ENCODE measurements around the gene TTC21B.

Gene TTC21B

GRCh38 chr2:165924946-165925345 is 28.6 kb downstream of the TTC21B start:
- DNase-seq (ENCODE audit: low read depth) = no peak

GRCh38 chr2:165920748-165921147 is 32.8 kb downstream of the TTC21B start:
- no peak for DNase-seq (ENCODE audit: low read depth)

- no peak for DNase-seq (ENCODE audit: low read depth)
Measured at GRCh38 chr2:165913636-165914035, 39.9 kb downstream of the TTC21B start.

- DNase-seq (ENCODE audit: low read depth) = no peak
Measured at GRCh38 chr2:165911981-165912380, 41.6 kb downstream of the TTC21B start.

GRCh38 chr2:165911231-165911630 is 42.3 kb downstream of the TTC21B start:
- no peak for DNase-seq (ENCODE audit: low read depth)

GRCh38 chr2:165909466-165909865 is 44.1 kb downstream of the TTC21B start:
- DNase-seq (ENCODE audit: low read depth) = no peak

- no peak for DNase-seq (ENCODE audit: low read depth)
Measured at GRCh38 chr2:165905854-165906253, 47.7 kb downstream of the TTC21B start.

- no peak for DNase-seq (ENCODE audit: low read depth)
Measured at GRCh38 chr2:165905269-165905668, 48.3 kb downstream of the TTC21B start.

- DNase-seq (ENCODE audit: low read depth) = no peak
Measured at GRCh38 chr2:165904432-165904831, 49.1 kb downstream of the TTC21B start.

- DNase-seq (ENCODE audit: low read depth) = no peak
Measured at GRCh38 chr2:165903406-165903805, 50.2 kb downstream of the TTC21B start.

GRCh38 chr2:165902934-165903333 is 50.6 kb downstream of the TTC21B start:
- DNase-seq (ENCODE audit: low read depth) = no peak

- DNase-seq (ENCODE audit: low read depth) = no peak
Measured at GRCh38 chr2:165901620-165902298, 51.8 kb downstream of the TTC21B start.

GRCh38 chr2:165899311-165899710 is 54.3 kb downstream of the TTC21B start:
- DNase-seq (ENCODE audit: low read depth) = no peak

- DNase-seq (ENCODE audit: low read depth) = no peak
Measured at GRCh38 chr2:165898381-165898780, 55.2 kb downstream of the TTC21B start.

GRCh38 chr2:165897726-165898125 is 55.9 kb downstream of the TTC21B start:
- no peak for DNase-seq (ENCODE audit: low read depth)

- no peak for DNase-seq (ENCODE audit: low read depth)
Measured at GRCh38 chr2:165897074-165897473, 56.5 kb downstream of the TTC21B start.

GRCh38 chr2:165895974-165896373 is 57.6 kb downstream of the TTC21B start:
- no peak for DNase-seq (ENCODE audit: low read depth)

GRCh38 chr2:165893556-165893955 is 60.0 kb downstream of the TTC21B start:
- DNase-seq (ENCODE audit: low read depth) = no peak

GRCh38 chr2:165892526-165892925 is 61.0 kb downstream of the TTC21B start:
- no peak for DNase-seq (ENCODE audit: low read depth)

GRCh38 chr2:165891943-165892342 is 61.6 kb downstream of the TTC21B start:
- no peak for DNase-seq (ENCODE audit: low read depth)

GRCh38 chr2:165891345-165891744 is 62.2 kb downstream of the TTC21B start:
- no peak for DNase-seq (ENCODE audit: low read depth)

GRCh38 chr2:165889798-165890197 is 63.8 kb downstream of the TTC21B start:
- DNase-seq (ENCODE audit: low read depth) = no peak

- no peak for DNase-seq (ENCODE audit: low read depth)
Measured at GRCh38 chr2:165889158-165889557, 64.4 kb downstream of the TTC21B start.

GRCh38 chr2:165888171-165888570 is 65.4 kb downstream of the TTC21B start:
- no peak for DNase-seq (ENCODE audit: low read depth)

Data from stimulated activated CD8-positive, alpha-beta memory T cell treated with anti-CD3 and anti-CD28 coated beads, Interleukin-15, amount 100 ng/mL, for 1 hour (primary cell).